GM19468 (cell line): ENCODE measurements around the gene NDUFAF8.

Experiments
- ATAC-seq: cut with Tn5 transposase; IDR thresholded peaks from one replicate; pipeline ENCODE4 v1.9.1; 2021; ENCODE audit warnings: mild to moderate bottlenecking, moderate library complexity, moderate number of reproducible peaks; ENCODE audit not compliant: unreplicated experiment; ENCODE audit errors: extremely low read depth

The NDUFAF8 gene

DNA sequence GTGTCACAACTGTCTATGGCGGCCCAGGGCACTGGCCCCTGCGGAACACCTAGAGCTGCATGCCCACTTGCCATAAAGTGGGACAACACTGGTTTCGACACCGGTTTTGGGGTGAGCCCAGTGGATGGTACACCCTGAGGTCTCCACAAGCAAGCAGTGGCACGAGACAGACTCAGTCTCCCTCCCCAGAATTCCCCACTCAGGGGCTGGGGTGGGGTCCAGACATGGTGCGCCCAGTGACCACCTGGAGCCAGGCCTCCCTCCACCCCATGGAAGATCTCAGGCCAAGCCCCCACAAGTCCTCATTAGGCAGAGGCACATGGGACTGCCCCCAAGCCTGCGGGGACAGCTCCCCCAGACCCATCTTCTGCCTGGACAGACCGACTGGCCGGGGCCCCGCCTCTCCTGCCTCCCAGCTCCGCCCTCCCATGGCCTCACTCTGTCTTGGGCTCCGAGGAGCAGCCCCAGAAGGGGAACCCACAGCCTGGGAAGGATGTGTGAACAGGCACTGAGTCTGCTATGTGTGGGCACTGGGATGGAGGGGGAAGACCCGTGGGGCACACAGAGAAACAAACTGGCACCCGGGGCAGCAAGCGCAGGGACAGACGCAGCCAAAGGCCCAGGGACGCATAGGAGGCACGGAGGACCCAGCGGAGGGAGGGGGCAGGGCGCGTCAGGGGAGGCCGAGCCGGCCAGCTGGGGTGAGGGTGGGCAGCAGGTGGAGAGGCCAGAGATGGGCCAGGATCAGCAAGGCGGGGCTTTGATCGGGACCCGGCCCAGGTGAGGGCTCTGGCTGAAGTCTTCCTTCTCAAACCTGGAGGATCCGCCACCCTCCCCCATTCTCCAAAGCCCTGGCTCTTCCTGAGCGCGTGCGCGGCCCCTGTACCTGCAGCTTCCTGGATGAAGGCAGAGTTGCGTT, 3.0 kb upstream of the NDUFAF8 start:
- ATAC-seq: no peak

- ATAC-seq: no peak
Measured at GRCh38 chr17:81236784-81237183, 2.3 kb upstream of the NDUFAF8 start.

DNA sequence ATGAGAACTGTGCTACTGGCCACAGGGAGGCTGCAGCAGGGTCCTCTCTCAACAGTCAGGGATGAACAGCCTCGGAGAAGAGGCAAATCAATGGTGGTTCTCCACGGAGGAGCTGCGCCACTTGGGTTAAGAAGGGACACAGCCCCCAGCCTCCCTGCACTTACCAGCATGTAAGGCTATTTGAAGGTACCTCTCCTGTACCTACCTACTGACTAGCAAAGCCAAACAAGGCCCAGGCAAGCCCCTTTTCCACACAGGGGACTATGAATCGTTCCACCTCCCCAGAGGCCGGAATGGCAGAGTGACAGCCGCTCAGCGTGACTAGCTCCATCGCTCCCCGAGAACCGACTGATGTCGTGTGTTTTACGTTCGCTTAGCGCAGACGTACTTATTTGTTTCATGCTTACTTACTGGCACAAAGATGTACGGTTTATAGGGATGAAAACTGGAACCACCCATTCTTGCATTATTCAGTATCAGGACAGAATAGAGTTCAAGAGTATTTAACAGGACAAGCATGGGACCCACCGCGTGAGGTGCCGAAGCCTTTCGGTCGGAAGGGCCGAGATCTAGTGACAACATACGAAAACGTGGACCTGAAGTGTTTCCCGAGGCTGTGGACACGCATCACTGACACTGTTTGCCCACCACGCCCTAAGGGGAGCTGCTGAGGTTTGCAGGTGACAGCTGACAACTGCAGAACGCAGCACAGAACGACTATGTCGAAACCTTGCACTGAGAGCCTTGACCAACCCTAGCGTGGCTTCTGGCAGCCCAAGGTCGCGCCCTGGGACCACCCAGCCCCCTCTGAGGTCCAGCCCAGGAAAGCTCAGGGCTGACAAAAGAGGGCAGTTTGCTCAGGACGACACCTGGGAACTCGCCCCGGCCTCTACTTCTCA, 1.3 kb upstream of the NDUFAF8 start:
- no peak for ATAC-seq

- ATAC-seq: no peak
Measured at GRCh38 chr17:81238490-81238814, 666 bp upstream of the NDUFAF8 start.

GRCh38 chr17:81239714-81240555, 817 bp downstream of the NDUFAF8 start:
- no peak for ATAC-seq

DNA sequence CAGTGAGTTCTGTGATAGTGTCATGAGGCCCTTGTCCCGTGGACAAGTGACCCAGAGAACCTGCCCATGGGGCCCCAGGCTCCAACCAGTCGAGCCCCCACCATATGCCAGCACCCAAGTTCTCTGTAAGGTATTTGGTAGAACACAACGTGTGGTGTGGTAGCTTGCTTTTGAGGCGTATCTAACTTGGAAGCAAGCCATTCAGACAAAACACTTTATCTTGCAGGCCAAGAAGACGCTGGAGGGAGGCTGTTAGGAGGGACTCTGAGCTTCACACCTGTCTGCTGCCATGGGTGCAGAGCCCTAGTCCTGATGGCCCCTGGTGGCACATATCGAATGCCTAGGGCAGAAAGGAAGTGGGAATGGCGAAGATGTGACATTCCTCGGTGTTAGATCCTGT, 1.6 kb downstream of the NDUFAF8 start:
- no peak for ATAC-seq

DNA sequence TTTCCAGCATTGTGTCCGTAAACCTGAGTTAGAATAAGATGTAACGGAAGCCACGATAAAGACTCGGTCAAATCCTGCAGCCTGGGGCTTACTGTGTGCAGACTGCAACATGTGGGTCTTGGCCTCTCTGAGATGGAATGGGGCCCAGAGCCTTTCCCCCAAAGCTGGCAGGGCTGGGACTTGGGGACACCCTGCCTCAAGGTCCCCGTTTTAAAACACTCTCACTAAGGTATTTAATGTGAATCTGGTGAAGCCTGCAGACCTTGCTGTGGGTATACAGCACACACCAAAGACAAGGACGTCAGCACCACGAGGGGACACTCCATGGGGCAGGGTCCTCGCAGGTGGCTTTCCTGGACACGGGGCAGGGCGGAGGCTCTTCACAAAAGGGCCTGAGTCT, 2.1 kb downstream of the NDUFAF8 start:
- no peak for ATAC-seq

DNA sequence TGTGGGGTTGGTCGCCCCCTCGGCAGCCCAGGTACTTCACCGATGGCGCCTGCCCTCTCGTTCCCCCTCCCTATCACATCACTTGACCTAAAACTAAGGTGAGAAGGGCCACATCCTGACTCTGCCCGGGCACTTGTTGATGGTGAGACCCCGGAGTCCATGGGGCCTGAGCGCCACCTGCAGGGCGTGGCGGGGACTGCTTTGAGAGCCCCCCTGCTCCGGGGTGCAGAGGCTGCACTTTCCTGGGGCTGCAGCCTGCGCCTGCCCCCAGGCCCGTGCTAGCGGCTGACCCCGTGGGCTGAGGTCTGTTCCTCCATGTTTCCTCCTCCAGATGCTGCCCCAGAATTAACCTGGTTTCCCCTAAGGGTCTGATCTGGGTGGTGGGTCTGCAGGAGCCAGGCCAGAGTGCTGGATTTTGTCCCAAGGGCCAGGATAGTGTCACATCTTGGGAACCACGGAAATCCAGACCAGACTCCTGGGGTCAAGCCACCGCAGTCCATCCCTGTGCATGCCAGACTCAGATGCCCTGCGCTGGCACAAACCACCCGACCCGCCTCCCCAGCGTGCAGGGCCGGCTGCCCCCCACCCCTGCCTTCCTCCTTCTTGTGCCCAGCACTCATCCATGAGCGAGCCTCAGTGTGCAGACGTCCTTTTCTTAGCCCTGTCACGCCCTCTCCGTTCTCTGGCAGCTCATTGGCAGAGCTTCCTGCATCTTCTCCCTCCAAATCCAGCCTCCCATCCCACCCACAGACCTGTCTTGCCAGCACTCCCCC, 2.7 kb downstream of the NDUFAF8 start:
- ATAC-seq: no peak

- ATAC-seq: no peak
Measured at GRCh38 chr17:81242421-81243332, 3.6 kb downstream of the NDUFAF8 start.

GRCh38 chr17:81243333-81243664, 4.2 kb downstream of the NDUFAF8 start:
- no peak for ATAC-seq

DNA sequence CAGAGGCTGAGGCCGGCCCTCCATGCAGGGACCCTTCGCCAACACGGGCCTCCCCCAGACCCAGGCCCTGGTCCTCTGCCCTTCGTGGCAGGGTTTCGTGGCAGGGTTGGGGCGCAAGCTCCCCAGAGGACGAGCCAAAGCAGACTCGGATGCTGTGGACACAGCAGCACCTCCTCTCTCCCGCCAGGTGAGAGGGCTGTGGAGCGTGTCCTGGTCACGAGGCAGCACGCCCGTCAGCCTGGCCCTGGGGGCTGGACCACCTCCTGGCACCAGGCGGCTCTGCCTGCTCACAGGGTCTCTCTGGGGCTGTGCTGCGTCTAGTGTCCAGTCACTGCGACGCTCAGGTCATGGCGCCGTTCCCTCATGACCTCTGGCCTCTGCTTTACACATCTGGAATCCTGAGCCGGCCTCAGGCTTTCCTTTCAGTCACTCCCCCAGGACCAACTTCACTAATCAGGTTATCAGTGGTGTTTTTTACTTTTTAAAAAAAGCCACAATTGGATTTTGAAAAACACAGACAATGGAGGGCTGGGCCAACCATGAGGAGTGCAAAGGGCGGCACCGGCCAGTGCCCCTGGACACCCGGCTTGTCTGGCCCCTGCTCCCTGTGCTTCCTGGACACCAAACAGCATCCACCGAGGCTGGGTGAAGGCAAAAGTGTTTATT, 5.4 kb downstream of the NDUFAF8 start:
- ATAC-seq: no peak

DNA sequence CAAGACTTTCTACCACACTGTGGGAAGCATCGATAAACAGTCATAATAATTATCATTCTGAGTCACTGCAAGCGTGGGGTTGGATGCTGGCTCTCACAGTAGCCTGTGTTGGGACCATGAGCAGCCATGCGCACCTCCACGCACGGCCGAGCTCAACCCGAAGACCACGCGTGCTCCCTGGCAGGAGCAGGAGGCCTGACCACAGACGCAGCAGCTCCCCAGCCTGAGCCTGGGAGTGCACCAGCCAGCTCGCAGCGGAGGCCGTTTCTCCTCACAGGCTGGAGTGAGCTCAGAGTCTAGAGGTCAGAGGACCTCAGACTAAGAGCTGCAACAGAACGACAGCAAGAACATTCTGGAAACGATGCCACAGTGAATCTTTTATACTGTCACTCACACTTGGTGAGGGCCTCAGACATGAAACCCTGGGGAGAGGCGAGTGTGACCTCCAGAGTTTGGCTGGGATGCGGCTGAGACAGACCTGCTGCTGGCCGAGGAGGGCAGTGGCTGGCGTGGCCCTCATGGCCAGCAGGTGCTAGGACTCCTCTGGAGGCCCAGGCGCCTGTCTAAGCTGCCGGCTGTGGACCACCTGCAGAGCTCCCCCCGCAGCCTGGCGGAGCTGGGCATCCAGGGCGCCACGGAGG, 6.0 kb downstream of the NDUFAF8 start:
- no peak for ATAC-seq

GRCh38 chr17:81245665-81246342, 6.7 kb downstream of the NDUFAF8 start:
- ATAC-seq: no peak

DNA sequence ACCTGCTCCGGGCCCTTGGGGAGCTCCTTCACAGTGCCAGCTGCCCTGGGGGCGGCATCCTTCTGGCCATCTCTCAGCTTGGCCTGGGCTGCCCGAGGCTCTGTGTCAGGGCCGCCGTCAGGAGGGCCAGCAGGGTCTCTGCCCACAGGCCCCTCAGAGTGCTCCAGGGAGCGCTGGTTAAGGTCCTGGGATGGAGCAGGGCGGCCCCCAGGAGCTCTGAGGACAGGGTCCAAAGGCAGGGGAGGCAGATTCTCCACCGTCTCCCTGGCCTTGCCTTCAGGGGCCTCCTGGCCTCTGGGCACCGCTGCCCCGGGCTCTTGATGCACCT, 7.2 kb downstream of the NDUFAF8 start:
- ATAC-seq: no peak

GRCh38 chr17:81246679-81247338, 7.7 kb downstream of the NDUFAF8 start:
- no peak for ATAC-seq

DNA sequence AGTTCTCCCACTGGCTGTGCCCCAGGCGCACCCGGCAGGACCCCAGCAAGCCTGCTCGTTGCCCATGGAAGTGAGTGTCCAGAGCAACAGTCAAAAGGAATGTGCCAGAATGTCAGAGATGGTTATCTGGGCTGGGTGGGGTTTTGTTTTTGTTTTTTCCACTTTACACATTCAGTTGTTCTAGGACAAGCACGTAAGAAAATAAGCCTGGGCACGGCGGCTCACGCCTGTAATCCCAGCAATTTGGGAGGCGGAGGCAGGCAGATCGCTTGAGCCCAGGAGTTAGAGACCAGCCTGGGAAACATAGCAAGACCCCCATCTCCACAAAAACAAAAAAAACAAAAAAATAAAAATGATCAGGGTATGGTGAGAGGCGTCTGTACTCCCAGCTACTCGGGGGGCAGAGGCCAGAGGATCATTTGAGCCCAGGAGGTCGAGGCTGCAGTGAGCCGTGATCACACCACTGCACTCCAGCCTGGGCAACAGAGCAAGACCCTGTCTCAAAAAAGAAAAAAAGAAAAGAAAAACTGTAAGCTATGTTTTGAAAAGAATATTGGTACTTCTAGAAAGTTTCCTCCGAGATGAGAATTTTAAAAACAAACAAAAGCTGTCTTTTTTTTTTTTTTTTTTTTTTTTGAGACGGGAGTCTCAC, 8.3 kb downstream of the NDUFAF8 start:
- no peak for ATAC-seq
